ENCODE results near the gene QPRT. TPM values are rescaled to one million over a fixed set of nuclear protein-coding genes. Genes with fewer than 3 reads are reported as not detected.
"Not testable (repeated sequence)": the region's sequence is repeated elsewhere in the genome, so short reads cannot be mapped to it uniquely, and the experiment has no call there.

Gene QPRT
- total RNA-seq, 1 donor from 2014 or later = 92.3 TPM

- Mint-ChIP-seq H3K27me3 (no peaks in the 10 kb centered on the region), H3K9me3 (no peaks in the 10 kb centered on the region), H3K4me1 (ENCODE audit: unreplicated experiment) (peaks cover 16% of the 10 kb centered on the region), H3K4me3 (no peak overlapping the region), H3K27ac (no peak overlapping the region), H3K36me3 (no peaks in the 10 kb centered on the region)
- TF ChIP-seq CTCF (conservative IDR thresholded peaks at IDR 0.05) = no peak
- no peak for DNase-seq (ENCODE audit: extremely low spot score, unreplicated experiment)
Observed at GRCh38 chr16:29719063-29719462, 40.1 kb downstream of the QPRT start.

GRCh38 chr16:29720703-29721102 is 41.7 kb downstream of the QPRT start:
- peaks cover 8% of the 10 kb centered on the region for H3K4me1 Mint-ChIP-seq (ENCODE audit: unreplicated experiment)
- DNase-seq (ENCODE audit: extremely low spot score, unreplicated experiment) = no peak
- no peak for TF ChIP-seq CTCF (conservative IDR thresholded peaks at IDR 0.05)
- no peak overlapping the region for H3K4me3 Mint-ChIP-seq
- peak overlapping the region; percentile 48 for H3K27ac Mint-ChIP-seq
- H3K9me3 Mint-ChIP-seq = no peaks in the 10 kb centered on the region
- H3K36me3 Mint-ChIP-seq = no peaks in the 10 kb centered on the region
- no peaks in the 10 kb centered on the region for H3K27me3 Mint-ChIP-seq

GRCh38 chr16:29721167-29721879 is 42.3 kb downstream of the QPRT start:
- H3K27ac Mint-ChIP-seq = peak overlapping the region; percentile 48
- H3K9me3 Mint-ChIP-seq; H3K36me3 Mint-ChIP-seq; H3K4me3 Mint-ChIP-seq; H3K27me3 Mint-ChIP-seq; H3K4me1 Mint-ChIP-seq (ENCODE audit: unreplicated experiment); DNase-seq (ENCODE audit: extremely low spot score, unreplicated experiment): not testable (repeated sequence)
- TF ChIP-seq CTCF (conservative IDR thresholded peaks at IDR 0.05) = peak; percentile 74

GRCh38 chr16:29726845-29727377 is 47.9 kb downstream of the QPRT start:
- no peak for TF ChIP-seq CTCF (conservative IDR thresholded peaks at IDR 0.05)
- no peaks in the 10 kb centered on the region for H3K27me3 Mint-ChIP-seq
- H3K9me3 Mint-ChIP-seq = no peaks in the 10 kb centered on the region
- DNase-seq (ENCODE audit: extremely low spot score, unreplicated experiment) = no peak
- peaks cover 5% of the 10 kb centered on the region for H3K4me1 Mint-ChIP-seq (ENCODE audit: unreplicated experiment)
- H3K27ac Mint-ChIP-seq = no peak overlapping the region
- no peak overlapping the region for H3K4me3 Mint-ChIP-seq
- H3K36me3 Mint-ChIP-seq = no peaks in the 10 kb centered on the region

- Mint-ChIP-seq H3K9me3 (no peaks in the 10 kb centered on the region), H3K4me1 (ENCODE audit: unreplicated experiment) (peaks cover 5% of the 10 kb centered on the region), H3K27me3 (no peaks in the 10 kb centered on the region), H3K27ac (no peak overlapping the region), H3K36me3 (no peaks in the 10 kb centered on the region), H3K4me3 (no peak overlapping the region)
- TF ChIP-seq CTCF (conservative IDR thresholded peaks at IDR 0.05) = no peak
- DNase-seq (ENCODE audit: extremely low spot score, unreplicated experiment) = no peak
Observed at GRCh38 chr16:29727452-29727851, 48.5 kb downstream of the QPRT start.

All from type B pancreatic cell (in vitro differentiated cells).